HG03521 (cell line): Measurements from ENCODE around the gene COX6B1.
A peak's percentile ranks its signal among the peaks of the same experiment; 100 is the strongest.
"Not testable (repeated sequence)": the region's sequence is repeated elsewhere in the genome, so short reads cannot be mapped to it uniquely, and the experiment has no call there.

Experiments
- ATAC-seq: cut with Tn5 transposase; IDR thresholded peaks from one replicate; pipeline ENCODE4 v1.9.1; 2021; ENCODE audit warnings: mild to moderate bottlenecking, moderate library complexity; ENCODE audit not compliant: unreplicated experiment

Gene COX6B1

GRCh38 chr19:35633727-35634440 lies 14.2 kb upstream of the COX6B1 start:
- no peak for ATAC-seq

DNA sequence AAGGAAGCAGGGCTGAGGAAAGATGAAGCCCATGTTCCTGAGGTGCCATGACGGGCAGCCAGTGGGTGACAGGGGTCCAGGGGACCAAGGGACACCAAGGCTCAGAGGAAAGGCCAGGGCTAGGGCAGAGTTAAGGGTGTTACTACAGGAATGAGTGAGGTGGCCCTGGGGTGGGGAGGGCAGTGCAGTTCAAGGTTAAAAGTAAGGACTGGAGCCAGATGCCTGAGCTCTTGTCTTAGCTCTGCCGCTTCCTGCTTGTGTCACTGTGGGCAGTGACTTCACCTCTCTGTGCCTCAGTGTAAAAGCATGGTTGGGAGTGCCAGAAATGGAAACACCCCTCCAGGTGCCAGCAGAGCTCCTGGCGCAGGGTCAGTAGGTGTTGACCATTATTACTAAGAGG lies 11.5 kb upstream of the COX6B1 start:
- no peak for ATAC-seq

- no peak for ATAC-seq
These were observed 11.0 kb upstream of the COX6B1 start for GRCh38 chr19:35637165-35637564.

DNA sequence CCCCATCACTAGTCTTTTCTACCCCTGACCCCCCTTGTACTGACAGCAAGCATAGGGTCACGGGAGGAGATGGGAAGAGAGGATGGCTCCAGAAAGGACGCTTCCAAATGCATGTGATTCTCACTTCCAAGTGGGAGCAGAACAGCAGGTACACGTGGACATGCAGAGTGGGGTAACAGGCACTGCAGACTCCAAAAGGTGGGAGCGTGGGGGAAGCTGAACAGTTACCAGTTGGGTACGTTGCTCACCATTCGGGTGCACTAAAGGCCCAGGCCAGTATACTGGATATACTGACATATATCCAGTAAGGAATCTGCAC lies 8.8 kb upstream of the COX6B1 start:
- ATAC-seq, result no peak

GRCh38 chr19:35639863-35640262 lies 8.3 kb upstream of the COX6B1 start:
- ATAC-seq, result no peak

DNA sequence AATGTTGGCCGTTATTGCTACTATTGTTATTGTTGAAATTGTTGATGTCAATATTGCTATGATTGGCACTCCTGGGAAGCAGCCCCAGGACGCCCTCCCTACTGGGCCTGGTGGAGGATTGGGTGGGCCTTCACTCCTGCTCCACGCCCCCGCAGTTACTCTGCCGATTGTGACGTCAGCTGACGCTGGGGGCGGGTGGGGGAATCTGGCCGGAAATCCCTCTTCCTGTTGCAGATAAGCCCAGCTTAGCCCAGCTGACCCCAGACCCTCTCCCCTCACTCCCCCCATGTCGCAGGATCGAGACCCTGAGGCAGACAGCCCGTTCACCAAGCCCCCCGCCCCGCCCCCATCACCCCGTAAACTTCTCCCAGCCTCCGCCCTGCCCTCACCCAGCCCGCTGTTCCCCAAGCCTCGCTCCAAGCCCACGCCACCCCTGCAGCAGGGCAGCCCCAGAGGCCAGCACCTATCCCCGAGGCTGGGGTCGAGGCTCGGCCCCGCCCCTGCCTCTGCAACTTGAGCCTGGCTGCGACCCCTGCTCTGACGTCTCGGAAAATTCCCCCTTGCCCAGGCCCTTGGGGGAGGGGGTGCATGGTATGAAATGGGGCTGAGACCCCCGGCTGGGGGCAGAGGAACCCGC lies 6.5 kb upstream of the COX6B1 start, which contains the start of gene ETV2:
Gene ETV2 (plus strand): TSS at position 231 of the 637 bp plus-strand sequence. CDS start 716 bp downstream, outside the sequence.
- ATAC-seq, result no peak

DNA sequence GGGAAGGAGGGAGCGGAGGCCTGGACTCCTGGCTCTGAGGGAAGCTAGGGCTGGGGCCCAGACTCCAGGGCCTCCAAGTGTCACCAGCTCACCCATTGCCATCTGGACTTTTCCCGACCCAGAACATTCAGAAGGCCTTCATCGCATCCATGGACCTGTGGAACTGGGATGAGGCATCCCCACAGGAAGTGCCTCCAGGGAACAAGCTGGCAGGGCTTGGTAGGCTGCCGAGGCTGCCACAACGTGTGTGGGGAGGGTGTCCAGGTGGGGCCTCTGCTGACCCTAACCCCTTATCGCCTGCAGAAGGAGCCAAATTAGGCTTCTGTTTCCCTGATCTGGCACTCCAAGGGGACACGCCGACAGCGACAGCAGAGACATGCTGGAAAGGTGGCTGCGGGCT lies 5.8 kb upstream of the COX6B1 start:
- no peak for ATAC-seq

GRCh38 chr19:35642798-35643254 lies 5.3 kb upstream of the COX6B1 start:
- ATAC-seq, result no peak

DNA sequence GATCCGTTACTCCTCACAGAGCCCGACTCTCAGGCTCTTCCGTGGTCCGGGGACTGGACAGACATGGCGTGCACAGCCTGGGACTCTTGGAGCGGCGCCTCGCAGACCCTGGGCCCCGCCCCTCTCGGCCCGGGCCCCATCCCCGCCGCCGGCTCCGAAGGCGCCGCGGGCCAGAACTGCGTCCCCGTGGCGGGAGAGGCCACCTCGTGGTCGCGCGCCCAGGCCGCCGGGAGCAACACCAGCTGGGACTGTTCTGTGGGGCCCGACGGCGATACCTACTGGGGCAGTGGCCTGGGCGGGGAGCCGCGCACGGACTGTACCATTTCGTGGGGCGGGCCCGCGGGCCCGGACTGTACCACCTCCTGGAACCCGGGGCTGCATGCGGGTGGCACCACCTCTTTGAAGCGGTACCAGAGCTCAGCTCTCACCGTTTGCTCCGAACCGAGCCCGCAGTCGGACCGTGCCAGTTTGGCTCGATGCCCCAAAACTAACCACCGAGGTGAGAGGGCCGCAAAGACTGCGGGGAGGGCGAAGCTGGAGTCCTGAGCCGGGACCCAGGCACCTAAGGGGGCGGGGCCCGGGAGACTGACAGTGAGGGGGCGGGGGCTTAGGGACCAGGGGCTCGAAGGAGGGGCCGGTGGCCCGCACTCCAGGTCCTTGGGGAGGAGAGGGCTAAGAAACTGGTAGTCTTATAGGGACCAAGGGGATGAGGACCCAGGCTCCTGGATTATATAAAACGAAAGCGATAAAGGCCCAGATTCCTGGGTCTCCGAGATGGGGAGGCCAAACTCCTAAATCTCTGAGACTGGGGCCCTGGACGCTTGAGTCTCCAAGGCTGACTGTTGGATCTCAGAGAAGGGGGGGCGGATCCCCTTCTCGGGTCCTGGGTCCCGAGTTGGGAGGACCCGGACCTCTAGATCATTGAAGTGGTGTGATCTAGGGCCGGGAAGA lies 4.6 kb upstream of the COX6B1 start:
- ATAC-seq, result peak; percentile 24

DNA sequence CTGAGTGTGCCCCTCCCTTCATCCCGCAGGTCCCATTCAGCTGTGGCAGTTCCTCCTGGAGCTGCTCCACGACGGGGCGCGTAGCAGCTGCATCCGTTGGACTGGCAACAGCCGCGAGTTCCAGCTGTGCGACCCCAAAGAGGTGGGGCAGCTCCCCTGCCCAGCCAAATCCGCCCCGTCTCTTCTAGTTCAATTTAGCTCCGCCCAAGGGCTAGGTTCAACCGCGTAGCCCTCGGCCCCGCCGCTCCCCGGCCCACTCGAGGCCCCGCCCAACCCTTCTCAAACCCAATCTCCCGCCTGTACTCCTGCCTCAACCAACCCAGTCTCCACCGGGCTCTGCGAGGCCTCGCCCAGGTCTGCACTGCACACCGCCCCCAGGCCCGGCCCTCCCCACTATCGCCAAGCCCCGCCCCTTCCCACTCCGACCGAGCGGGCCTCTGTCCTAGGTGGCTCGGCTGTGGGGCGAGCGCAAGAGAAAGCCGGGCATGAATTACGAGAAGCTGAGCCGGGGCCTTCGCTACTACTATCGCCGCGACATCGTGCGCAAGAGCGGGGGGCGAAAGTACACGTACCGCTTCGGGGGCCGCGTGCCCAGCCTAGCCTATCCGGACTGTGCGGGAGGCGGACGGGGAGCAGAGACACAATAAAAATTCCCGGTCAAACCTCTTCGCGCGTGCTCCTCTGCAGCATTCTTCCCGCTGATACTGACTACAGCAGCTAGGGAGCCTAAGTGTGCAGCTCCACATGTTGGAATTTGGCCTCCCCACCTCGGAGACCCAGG lies 3.7 kb upstream of the COX6B1 start:
- ATAC-seq, result peak; percentile 64

- ATAC-seq, result no peak
These were observed 3.0 kb upstream of the COX6B1 start for GRCh38 chr19:35644987-35645679.

DNA sequence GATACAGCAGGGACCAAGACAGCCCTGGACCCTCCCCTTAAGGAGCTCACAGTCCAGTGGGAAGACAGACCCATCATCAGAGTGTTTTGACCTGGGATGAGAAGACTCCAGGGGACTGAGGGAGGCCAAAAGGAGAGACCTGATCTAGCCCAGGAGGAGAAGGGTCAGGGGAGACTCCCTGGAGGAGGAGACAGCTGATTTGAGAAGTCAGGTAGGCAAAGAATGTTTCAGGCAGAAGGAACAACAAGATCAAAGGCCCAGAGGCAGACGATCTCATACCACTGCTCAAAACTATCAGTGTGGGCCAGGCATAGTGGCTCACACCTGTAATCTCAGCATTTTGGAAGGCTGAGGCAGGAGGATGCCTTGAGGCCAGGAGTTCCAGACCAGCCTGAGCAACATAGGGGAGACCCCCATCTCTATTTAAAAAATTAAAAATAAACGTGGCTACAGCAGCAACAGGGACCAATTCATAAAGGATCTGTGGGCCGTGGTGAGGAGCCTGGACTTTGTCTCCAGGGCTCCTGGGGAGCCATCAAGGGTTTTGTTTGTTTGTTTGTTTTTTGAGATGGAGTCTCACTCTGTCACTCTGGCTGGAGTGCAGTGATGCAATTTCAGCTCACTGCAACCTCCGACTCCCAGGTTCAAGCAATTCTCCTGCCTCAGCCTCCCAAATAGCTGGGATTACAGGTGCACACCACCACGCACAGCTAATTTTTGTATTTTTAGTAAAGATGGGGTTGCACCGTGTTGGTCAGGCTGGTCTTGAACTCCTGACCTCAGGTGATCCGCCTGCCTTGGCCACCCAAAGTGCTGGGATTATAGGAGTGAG lies 2.2 kb upstream of the COX6B1 start:
- no peak for ATAC-seq

GRCh38 chr19:35650581-35650980 lies 2.5 kb downstream of the COX6B1 start:
- ATAC-seq, result no peak

GRCh38 chr19:35654828-35655227 lies 6.7 kb downstream of the COX6B1 start:
- not testable (repeated sequence) for ATAC-seq

GRCh38 chr19:35655600-35655999 lies 7.5 kb downstream of the COX6B1 start:
- no peak for ATAC-seq

GRCh38 chr19:35656700-35657099 lies 8.6 kb downstream of the COX6B1 start:
- ATAC-seq, result no peak

GRCh38 chr19:35657904-35658700 lies 10.0 kb downstream of the COX6B1 start:
- no peak for ATAC-seq

- no peak for ATAC-seq
These were observed 13.8 kb downstream of the COX6B1 start for GRCh38 chr19:35661995-35662340.

GRCh38 chr19:35663981-35664380 lies 15.9 kb downstream of the COX6B1 start:
- ATAC-seq, result no peak
